IMR-90 (cell line): ENCODE results near the gene PPP1CA. TPM values are rescaled to one million over a fixed set of nuclear protein-coding genes. Genes with fewer than 3 reads are reported as not detected.

Experiments
- ATAC-seq: fragments of 200-7000 bp; cut with Tn5 transposase; 2 replicates; pipeline ENCODE4 v1.9.1; 2020; ENCODE audit warnings: low read depth, mild to moderate bottlenecking, moderate library complexity
- BruUV-seq: library from RNA; stranded (reverse); fragments of 400-500 nt; replicated peaks from 2 replicates; lab custom pipeline; 2021; lab: Mats Ljungman, UMichigan
- CTCF ChIA-PET: fragments of 300-600 bp; formaldehyde crosslinking; extraction: SDS; loops from one replicate; lab custom pipeline; 2021; ENCODE audit warnings: antibody characterized with exemption; lab: Yijun Ruan, JAX
- POLR2A ChIA-PET: fragments of 300-600 bp; sonication (Branson Sonifier 250); formaldehyde crosslinking; loops from one replicate; lab custom pipeline; 2022; ENCODE audit warnings: antibody characterized with exemption; ENCODE audit not compliant: unreplicated experiment; lab: Charles Lee
- DNase-seq: peaks from one replicate; pipeline ENCODE4 v3.0.0; 2013
- H2AFZ ChIP-seq: replicated peaks from 2 replicates; pipeline ENCODE3; 2013; ENCODE audit warnings: low read length, mild to moderate bottlenecking; ENCODE audit not compliant: poor library complexity
- H2AK5ac ChIP-seq: 2 replicates; pipeline ENCODE4 v1.6.1; 2013; ENCODE audit warnings: low read depth, low read length, inconsistent platforms
- H2AK9ac ChIP-seq: replicated peaks from 2 replicates; pipeline ENCODE3; 2013; ENCODE audit warnings: mild to moderate bottlenecking, low read depth, low read length, moderate library complexity; ENCODE audit not compliant: poor library complexity
- H2BK120ac ChIP-seq: 2 replicates; pipeline ENCODE4 v1.6.1; 2013; ENCODE audit warnings: low read depth, low read length, inconsistent platforms
- H2BK15ac ChIP-seq: 3 replicates; pipeline ENCODE4 v1.6.1; 2013; ENCODE audit warnings: low read depth, low read length, inconsistent platforms
- H2BK20ac ChIP-seq: 2 replicates; pipeline ENCODE4 v1.6.1; 2013; ENCODE audit warnings: low read depth, mild to moderate bottlenecking, inconsistent platforms, low read length, moderate library complexity
- H2BK5ac ChIP-seq: 2 replicates; pipeline ENCODE4 v1.6.1; 2013; ENCODE audit warnings: mild to moderate bottlenecking, low read depth, low read length, inconsistent platforms; ENCODE audit not compliant: poor library complexity, severe bottlenecking
- H3K14ac ChIP-seq: replicated peaks from 2 replicates; pipeline ENCODE4 v1.6.1; 2013; ENCODE audit warnings: low read depth, low read length, inconsistent platforms
- H3K18ac ChIP-seq: 2 replicates; pipeline ENCODE4 v1.6.1; 2013; ENCODE audit warnings: low read depth, low read length, control low read depth
- H3K23ac ChIP-seq: 2 replicates; pipeline ENCODE4 v1.6.1; 2013; ENCODE audit warnings: low read depth, low read length, inconsistent platforms
- H3K27ac ChIP-seq: 2 replicates; pipeline ENCODE4 v1.5.1; 2013; ENCODE audit warnings: mild to moderate bottlenecking, control low read depth, low read length; ENCODE audit not compliant: insufficient read depth
- H3K27me3 ChIP-seq: 2 replicates; pipeline ENCODE4 v1.6.1; 2013; ENCODE audit warnings: low read length; ENCODE audit not compliant: control insufficient read depth, insufficient read depth
- H3K36me3 ChIP-seq: 2 replicates; pipeline ENCODE4 v1.6.1; 2013; ENCODE audit warnings: low read length, mixed read lengths; ENCODE audit not compliant: control insufficient read depth, insufficient read depth
- H3K4ac ChIP-seq: 2 replicates; pipeline ENCODE4 v1.6.1; 2013; ENCODE audit warnings: low read depth, low read length, inconsistent platforms
- H3K4me1 ChIP-seq: 2 replicates; pipeline ENCODE4 v1.6.1; 2013; ENCODE audit warnings: low read length, mixed read lengths; ENCODE audit not compliant: control insufficient read depth, insufficient read depth
- H3K4me2 ChIP-seq: 2 replicates; pipeline ENCODE4 v1.6.1; 2013; ENCODE audit warnings: low read depth, mild to moderate bottlenecking, control low read depth, low read length, moderate library complexity
- H3K4me3 ChIP-seq: 2 replicates; pipeline ENCODE4 v1.5.1; 2013; ENCODE audit warnings: low read depth, mild to moderate bottlenecking, control low read depth, low read length, moderate library complexity; ENCODE audit not compliant: insufficient read depth
- H3K56ac ChIP-seq: 2 replicates; pipeline ENCODE4 v1.6.1; 2013; ENCODE audit warnings: low read length, inconsistent platforms; ENCODE audit not compliant: insufficient read depth; ENCODE audit errors: extremely low read depth
- H3K79me1 ChIP-seq, 2 experiments: 2 replicates each; pipeline ENCODE4 v1.6.1; 2013; ENCODE audit warnings: low read length in 2 of 2, inconsistent platforms in 1 of 2, low read depth in 1 of 2
- H3K9ac ChIP-seq: 2 replicates; pipeline ENCODE4 v1.6.1; 2013; ENCODE audit warnings: low read depth, low read length, control low read depth
- H3K9me1 ChIP-seq: 2 replicates; pipeline ENCODE4 v1.6.1; 2013; ENCODE audit warnings: low read length, inconsistent platforms; ENCODE audit not compliant: insufficient read depth
- H3K9me3 ChIP-seq: 2 replicates; pipeline ENCODE4 v1.6.1; 2013; ENCODE audit warnings: low read length; ENCODE audit not compliant: control insufficient read depth, insufficient read depth
- H4K20me1 ChIP-seq: 2 replicates; pipeline ENCODE4 v1.6.1; 2013; ENCODE audit warnings: low read length, inconsistent platforms; ENCODE audit not compliant: insufficient read depth
- H4K5ac ChIP-seq: 2 replicates; pipeline ENCODE4 v1.6.1; 2013; ENCODE audit warnings: mild to moderate bottlenecking, low read depth, low read length, control low read depth
- H4K8ac ChIP-seq, 2 experiments: 2 replicates each; pipeline ENCODE4 v1.6.1; 2013; ENCODE audit warnings: low read depth in 2 of 2, low read length in 2 of 2, control low read depth in 1 of 2, inconsistent platforms in 1 of 2
- H4K91ac ChIP-seq: 2 replicates; pipeline ENCODE4 v1.6.1; 2013; ENCODE audit warnings: low read depth, low read length, inconsistent platforms; ENCODE audit not compliant: insufficient read depth
- BHLHE40 ChIP-seq: fragments of 150-350 bp; IDR thresholded peaks from 2 replicates; pipeline ENCODE4 v1.6.1; 2016; ENCODE audit warnings: mild to moderate bottlenecking, low read depth, low read length
- CEBPB ChIP-seq: IDR thresholded peaks from 2 replicates; pipeline ENCODE4 v1.6.1; 2012; ENCODE audit warnings: low read depth, low read length, improper control_type of control experiment
- CHD1 ChIP-seq: IDR thresholded peaks from 2 replicates; pipeline ENCODE4 v1.6.1; 2012; ENCODE audit warnings: low read depth, low read length, improper control_type of control experiment
- FOS ChIP-seq: fragments of 150-350 bp; IDR thresholded peaks from 2 replicates; pipeline ENCODE4 v1.6.1; 2016; ENCODE audit warnings: low read depth, low read length
- NFE2L2 ChIP-seq: fragments of 150-350 bp; IDR thresholded peaks from 2 replicates; pipeline ENCODE4 v1.6.1; 2016; ENCODE audit warnings: low read depth, mild to moderate bottlenecking, low read length
- POLR2A ChIP-seq: IDR thresholded peaks from 2 replicates; pipeline ENCODE4 v1.6.1; 2012; ENCODE audit warnings: mild to moderate bottlenecking, low read depth, low read length
- RCOR1 ChIP-seq: IDR thresholded peaks from 2 replicates; pipeline ENCODE4 v1.6.1; 2012; ENCODE audit warnings: mild to moderate bottlenecking, low read length, improper control_type of control experiment; ENCODE audit not compliant: insufficient replicate concordance
- SMC3 ChIP-seq: fragments of 150-350 bp; IDR thresholded peaks from 2 replicates; pipeline ENCODE4 v1.6.1; 2016; ENCODE audit warnings: low read depth, mild to moderate bottlenecking, antibody characterized with exemption, low read length, moderate library complexity
- WGBS, 2 experiments: methylation state at CpG; one replicate each; pipeline versions ENCODE4 v1.1.5 to v1.1.7; 2013; ENCODE audit warnings: missing lambda C conversion rate in 2 of 2; ENCODE audit not compliant: insufficient read length in 1 of 2; ENCODE audit errors: extremely low coverage in 2 of 2; 5-methylcytosine and 5-hydroxymethylcytosine counted together
- dilution Hi-C: fragments of 300-500 bp; cut with HindIII; formaldehyde crosslinking; loops from one replicate; pipeline ENCODE4 v1.14.3; 2018; ENCODE audit warnings: low sequenced_read_pairs; ENCODE audit not compliant: unreplicated experiment
- in situ Hi-C: fragments of 300-500 bp; cut with MboI; formaldehyde crosslinking; loops from 3 replicates; pipeline ENCODE4 v1.14.3; 2019; ENCODE audit warnings: low sequenced_read_pairs, inconsistent platforms, mixed read lengths
- intact Hi-C: fragments of 100-400 bp; cut with micrococcal nuclease; formaldehyde crosslinking; loops from 2 replicates; pipeline ENCODE4 v1.10.0; 2022
- polyA plus RNA-seq, 3 experiments: library from polyadenylated mRNA; depleted of rRNA; stranded (reverse); fragments of >200 nt; gene quantifications; 2 replicates each; pipeline ENCODE4 v1.2.3, GENCODE V29; 2012; ENCODE audit warnings: low replicate concordance in 1 of 3
- total RNA-seq: library from RNA; depleted of rRNA; stranded (reverse); fragments of >200 nt; gene quantifications from 2 replicates; pipeline ENCODE4 v1.2.3, GENCODE V29; 2012
- TF ChIP-seq, protein P1 (sequence below): conservative IDR thresholded peaks from 2 replicates; pipeline ENCODE4 v1.5.1; 2012; ENCODE audit warnings: mild to moderate bottlenecking, low read depth, low read length, improper control_type of control experiment
- TF ChIP-seq, protein P2 (sequence below): fragments of 150-350 bp; IDR thresholded peaks from 2 replicates; pipeline ENCODE4 v1.6.1; 2016; ENCODE audit warnings: low read depth, mild to moderate bottlenecking, low read length, moderate library complexity, borderline replicate concordance
- TF ChIP-seq, protein P3 (sequence below): fragments of 150-350 bp; IDR thresholded peaks from 2 replicates; pipeline ENCODE4 v1.6.1; 2017; ENCODE audit warnings: mild to moderate bottlenecking, antibody characterized with exemption, low read length, low read depth

PPP1CA gene
- total and polyA plus RNA-seq, 2 of the 4 experiments (the other 2 are of a cell fraction), result 228 to 313 TPM

DNA sequence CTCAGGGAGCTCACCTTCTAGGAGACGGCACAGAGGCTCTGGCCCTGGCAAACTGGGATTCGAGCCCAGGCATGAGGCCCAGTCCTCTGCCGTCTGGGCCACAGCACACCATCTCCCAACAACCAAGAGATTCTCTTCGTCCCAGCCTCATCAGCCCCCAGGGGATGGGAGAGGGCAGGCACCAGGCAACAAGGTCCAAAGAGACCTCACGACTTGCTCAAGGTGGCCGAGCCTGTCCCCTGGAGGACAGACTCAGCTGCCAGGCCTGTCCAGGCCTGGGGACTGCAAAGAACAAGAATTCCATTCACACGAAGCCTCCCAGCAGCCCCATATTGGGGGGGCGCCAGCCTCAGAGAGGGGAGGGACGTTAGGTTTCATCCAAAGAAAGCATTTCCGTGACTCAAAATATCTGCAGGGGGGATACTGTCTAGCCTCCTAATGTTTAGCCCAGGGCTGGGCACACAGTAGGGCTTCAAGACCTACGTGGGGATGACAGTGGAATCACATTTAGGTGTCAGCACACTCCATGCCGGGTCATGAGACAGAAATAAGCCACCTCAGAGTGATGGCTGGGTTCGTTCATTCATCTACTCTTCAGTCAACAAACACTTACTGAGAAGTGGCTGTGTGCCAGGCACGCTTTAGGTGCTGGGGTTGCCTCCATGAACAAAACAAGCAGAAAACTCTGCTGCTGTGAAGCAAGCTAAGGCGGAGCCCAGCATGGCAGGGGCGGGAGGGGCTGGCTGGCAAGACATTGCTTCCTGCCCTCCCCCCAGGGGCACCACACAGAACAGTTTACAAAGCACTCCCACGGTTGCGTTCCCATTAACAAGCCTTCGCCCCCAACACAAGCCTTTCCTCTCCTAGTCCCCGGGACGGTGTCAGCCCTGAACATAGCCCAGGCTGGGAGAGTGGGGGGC is 15.0 kb upstream of the PPP1CA start:
- no peak overlapping the region for H4K91ac ChIP-seq
- no peak overlapping the region for H2AK9ac ChIP-seq
- H2AFZ ChIP-seq, result no peak overlapping the region
- no peaks in the 10 kb centered on the region for H4K20me1 ChIP-seq
- H3K4ac ChIP-seq, result no peak overlapping the region
- DNase-seq (no peak), ATAC-seq (no peak)
- H2AK5ac ChIP-seq, result no peak overlapping the region
- CTCF ChIA-PET, result no interaction called here
- in situ Hi-C loops (no loop called here), dilution Hi-C loops (no loop called here), intact Hi-C loops (no loop called here)
- no peak overlapping the region for H3K4me3 ChIP-seq
- TF ChIP-seq, protein P1, sequence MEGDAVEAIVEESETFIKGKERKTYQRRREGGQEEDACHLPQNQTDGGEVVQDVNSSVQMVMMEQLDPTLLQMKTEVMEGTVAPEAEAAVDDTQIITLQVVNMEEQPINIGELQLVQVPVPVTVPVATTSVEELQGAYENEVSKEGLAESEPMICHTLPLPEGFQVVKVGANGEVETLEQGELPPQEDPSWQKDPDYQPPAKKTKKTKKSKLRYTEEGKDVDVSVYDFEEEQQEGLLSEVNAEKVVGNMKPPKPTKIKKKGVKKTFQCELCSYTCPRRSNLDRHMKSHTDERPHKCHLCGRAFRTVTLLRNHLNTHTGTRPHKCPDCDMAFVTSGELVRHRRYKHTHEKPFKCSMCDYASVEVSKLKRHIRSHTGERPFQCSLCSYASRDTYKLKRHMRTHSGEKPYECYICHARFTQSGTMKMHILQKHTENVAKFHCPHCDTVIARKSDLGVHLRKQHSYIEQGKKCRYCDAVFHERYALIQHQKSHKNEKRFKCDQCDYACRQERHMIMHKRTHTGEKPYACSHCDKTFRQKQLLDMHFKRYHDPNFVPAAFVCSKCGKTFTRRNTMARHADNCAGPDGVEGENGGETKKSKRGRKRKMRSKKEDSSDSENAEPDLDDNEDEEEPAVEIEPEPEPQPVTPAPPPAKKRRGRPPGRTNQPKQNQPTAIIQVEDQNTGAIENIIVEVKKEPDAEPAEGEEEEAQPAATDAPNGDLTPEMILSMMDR, result no peak
- TF ChIP-seq POLR2A (no peak), SMC3 (no peak), BHLHE40 (no peak), CEBPB (no peak), CHD1 (no peak), NFE2L2 (no peak), FOS (no peak), RCOR1 (no peak)
- TF ChIP-seq, protein P2, sequence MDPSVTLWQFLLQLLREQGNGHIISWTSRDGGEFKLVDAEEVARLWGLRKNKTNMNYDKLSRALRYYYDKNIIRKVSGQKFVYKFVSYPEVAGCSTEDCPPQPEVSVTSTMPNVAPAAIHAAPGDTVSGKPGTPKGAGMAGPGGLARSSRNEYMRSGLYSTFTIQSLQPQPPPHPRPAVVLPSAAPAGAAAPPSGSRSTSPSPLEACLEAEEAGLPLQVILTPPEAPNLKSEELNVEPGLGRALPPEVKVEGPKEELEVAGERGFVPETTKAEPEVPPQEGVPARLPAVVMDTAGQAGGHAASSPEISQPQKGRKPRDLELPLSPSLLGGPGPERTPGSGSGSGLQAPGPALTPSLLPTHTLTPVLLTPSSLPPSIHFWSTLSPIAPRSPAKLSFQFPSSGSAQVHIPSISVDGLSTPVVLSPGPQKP, result no peak
- TF ChIP-seq, protein P3, sequence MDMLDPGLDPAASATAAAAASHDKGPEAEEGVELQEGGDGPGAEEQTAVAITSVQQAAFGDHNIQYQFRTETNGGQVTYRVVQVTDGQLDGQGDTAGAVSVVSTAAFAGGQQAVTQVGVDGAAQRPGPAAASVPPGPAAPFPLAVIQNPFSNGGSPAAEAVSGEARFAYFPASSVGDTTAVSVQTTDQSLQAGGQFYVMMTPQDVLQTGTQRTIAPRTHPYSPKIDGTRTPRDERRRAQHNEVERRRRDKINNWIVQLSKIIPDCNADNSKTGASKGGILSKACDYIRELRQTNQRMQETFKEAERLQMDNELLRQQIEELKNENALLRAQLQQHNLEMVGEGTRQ, result no peak
- H3K9me3 ChIP-seq, result no peaks in the 10 kb centered on the region
- POLR2A ChIA-PET, result no interaction called here
- H3K4me2 ChIP-seq, result no peak overlapping the region
- peaks cover 5% of the 10 kb centered on the region; the same call in 1 of the 2 replicates for H3K4me1 ChIP-seq
- no peaks in the 10 kb centered on the region for H3K36me3 ChIP-seq
- no peak overlapping the region for H4K8ac ChIP-seq
- no peaks in the 10 kb centered on the region for H3K79me1 ChIP-seq
- no peak overlapping the region for H3K9ac ChIP-seq
- H2BK5ac ChIP-seq, result no peak overlapping the region
- H3K27ac ChIP-seq, result no peak overlapping the region
- H3K14ac ChIP-seq, result no peak overlapping the region
- H2BK15ac ChIP-seq, result no peak overlapping the region
- no peak overlapping the region for H2BK20ac ChIP-seq
- WGBS, 2 experiments, result 100% methylated on average over 1 of the region's 21 CpGs; no CpG with 5 or more reads in 1 of the 2 experiments
- no peak overlapping the region for H2BK120ac ChIP-seq
- no TSS peak for BruUV-seq
- H4K5ac ChIP-seq, result no peak overlapping the region
- no peak overlapping the region for H3K56ac ChIP-seq
- peaks cover 20% of the 10 kb centered on the region for H3K27me3 ChIP-seq
- H3K18ac ChIP-seq, result no peak overlapping the region
- H3K23ac ChIP-seq, result no peak overlapping the region
- H3K9me1 ChIP-seq, result no peaks in the 10 kb centered on the region
